ENCODE results near the gene RPL6.

GRCh38 chr12:112418608-112419296, 9.3 kb upstream of the RPL6 start, which contains the start of gene PTPN11:
- TF ChIP-seq POLR2A (IDR thresholded peaks at IDR 0.05): peak; percentile 21
- peak; percentile 21 to 31 (median 25) for TF ChIP-seq CTCF (IDR thresholded peaks at IDR 0.05)
